ENCODE results near the gene C1orf35.
A peak's percentile ranks its signal among the peaks of the same experiment; 100 is the strongest.

The C1orf35 gene

DNA sequence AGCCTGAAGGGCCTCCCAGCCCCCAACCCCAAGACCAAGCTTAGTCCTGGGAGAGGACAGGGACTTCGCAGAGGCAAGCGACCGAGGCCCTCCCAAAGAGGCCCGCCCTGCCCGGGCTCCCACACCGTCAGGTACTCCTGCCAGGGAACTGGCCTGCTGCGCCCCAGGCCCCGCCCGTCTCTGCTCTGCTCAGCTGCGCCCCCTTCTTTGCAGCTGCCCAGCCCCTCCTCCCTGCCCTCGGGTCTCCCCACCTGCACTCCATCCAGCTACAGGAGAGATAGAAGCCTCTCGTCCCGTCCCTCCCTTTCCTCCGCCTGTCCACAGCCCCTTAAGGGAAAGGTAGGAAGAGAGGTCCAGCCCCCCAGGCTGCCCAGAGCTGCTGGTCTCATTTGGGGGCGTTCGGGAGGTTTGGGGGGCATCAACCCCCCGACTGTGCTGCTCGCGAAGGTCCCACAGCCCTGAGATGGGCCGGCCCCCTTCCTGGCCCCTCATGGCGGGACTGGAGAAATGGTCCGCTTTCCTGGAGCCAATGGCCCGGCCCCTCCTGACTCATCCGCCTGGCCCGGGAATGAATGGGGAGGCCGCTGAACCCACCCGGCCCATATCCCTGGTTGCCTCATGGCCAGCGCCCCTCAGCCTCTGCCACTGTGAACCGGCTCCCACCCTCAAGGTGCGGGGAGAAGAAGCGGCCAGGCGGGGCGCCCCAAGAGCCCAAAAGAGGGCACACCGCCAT is 42.5 kb downstream of the C1orf35 start:
- TF ChIP-seq CSDC2 (CRISPR knock-in tag; IDR thresholded peaks at IDR 0.05) (no peak), GLIS3 (CRISPR knock-in tag; IDR thresholded peaks at IDR 0.05) (no peak), TCF4 (CRISPR knock-in tag; IDR thresholded peaks at IDR 0.05; ENCODE audit: borderline replicate concordance) (no peak), ZFP30 (CRISPR knock-in tag; IDR thresholded peaks at IDR 0.05) (no peak), ZNF8 (CRISPR knock-in tag; IDR thresholded peaks at IDR 0.05) (no peak), SNAI2 (CRISPR knock-in tag; IDR thresholded peaks at IDR 0.05) (no peak), BACH2 (CRISPR knock-in tag; IDR thresholded peaks at IDR 0.05; ENCODE audit: borderline replicate concordance) (no peak), TOX (CRISPR knock-in tag; IDR thresholded peaks at IDR 0.05; ENCODE audit: borderline replicate concordance) (no peak), ISL1 (CRISPR knock-in tag; IDR thresholded peaks at IDR 0.05) (no peak), ARNTL (CRISPR knock-in tag; IDR thresholded peaks at IDR 0.05; ENCODE audit: borderline replicate concordance, low read depth) (no peak), ZFP3 (CRISPR knock-in tag; IDR thresholded peaks at IDR 0.05) (no peak), PPARA (CRISPR knock-in tag; IDR thresholded peaks at IDR 0.05; ENCODE audit: borderline replicate concordance) (no peak), OSR1 (CRISPR knock-in tag; IDR thresholded peaks at IDR 0.05) (no peak), RARB (CRISPR knock-in tag; IDR thresholded peaks at IDR 0.05) (no peak), CREB5 (CRISPR knock-in tag; IDR thresholded peaks at IDR 0.05; ENCODE audit: low read depth) (no peak)
- TF ChIP-seq, protein P1, sequence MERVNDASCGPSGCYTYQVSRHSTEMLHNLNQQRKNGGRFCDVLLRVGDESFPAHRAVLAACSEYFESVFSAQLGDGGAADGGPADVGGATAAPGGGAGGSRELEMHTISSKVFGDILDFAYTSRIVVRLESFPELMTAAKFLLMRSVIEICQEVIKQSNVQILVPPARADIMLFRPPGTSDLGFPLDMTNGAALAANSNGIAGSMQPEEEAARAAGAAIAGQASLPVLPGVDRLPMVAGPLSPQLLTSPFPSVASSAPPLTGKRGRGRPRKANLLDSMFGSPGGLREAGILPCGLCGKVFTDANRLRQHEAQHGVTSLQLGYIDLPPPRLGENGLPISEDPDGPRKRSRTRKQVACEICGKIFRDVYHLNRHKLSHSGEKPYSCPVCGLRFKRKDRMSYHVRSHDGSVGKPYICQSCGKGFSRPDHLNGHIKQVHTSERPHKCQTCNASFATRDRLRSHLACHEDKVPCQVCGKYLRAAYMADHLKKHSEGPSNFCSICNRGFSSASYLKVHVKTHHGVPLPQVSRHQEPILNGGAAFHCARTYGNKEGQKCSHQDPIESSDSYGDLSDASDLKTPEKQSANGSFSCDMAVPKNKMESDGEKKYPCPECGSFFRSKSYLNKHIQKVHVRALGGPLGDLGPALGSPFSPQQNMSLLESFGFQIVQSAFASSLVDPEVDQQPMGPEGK (CRISPR knock-in tag; IDR thresholded peaks at IDR 0.05; ENCODE audit: borderline replicate concordance) = no peak
- TF ChIP-seq, protein P2, sequence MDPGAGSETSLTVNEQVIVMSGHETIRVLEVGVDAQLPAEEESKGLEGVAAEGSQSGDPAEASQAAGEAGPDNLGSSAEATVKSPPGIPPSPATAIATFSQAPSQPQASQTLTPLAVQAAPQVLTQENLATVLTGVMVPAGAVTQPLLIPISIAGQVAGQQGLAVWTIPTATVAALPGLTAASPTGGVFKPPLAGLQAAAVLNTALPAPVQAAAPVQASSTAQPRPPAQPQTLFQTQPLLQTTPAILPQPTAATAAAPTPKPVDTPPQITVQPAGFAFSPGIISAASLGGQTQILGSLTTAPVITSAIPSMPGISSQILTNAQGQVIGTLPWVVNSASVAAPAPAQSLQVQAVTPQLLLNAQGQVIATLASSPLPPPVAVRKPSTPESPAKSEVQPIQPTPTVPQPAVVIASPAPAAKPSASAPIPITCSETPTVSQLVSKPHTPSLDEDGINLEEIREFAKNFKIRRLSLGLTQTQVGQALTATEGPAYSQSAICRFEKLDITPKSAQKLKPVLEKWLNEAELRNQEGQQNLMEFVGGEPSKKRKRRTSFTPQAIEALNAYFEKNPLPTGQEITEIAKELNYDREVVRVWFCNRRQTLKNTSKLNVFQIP (CRISPR knock-in tag; IDR thresholded peaks at IDR 0.05; ENCODE audit: borderline replicate concordance, low read depth) = no peak
- TF ChIP-seq, protein P3, sequence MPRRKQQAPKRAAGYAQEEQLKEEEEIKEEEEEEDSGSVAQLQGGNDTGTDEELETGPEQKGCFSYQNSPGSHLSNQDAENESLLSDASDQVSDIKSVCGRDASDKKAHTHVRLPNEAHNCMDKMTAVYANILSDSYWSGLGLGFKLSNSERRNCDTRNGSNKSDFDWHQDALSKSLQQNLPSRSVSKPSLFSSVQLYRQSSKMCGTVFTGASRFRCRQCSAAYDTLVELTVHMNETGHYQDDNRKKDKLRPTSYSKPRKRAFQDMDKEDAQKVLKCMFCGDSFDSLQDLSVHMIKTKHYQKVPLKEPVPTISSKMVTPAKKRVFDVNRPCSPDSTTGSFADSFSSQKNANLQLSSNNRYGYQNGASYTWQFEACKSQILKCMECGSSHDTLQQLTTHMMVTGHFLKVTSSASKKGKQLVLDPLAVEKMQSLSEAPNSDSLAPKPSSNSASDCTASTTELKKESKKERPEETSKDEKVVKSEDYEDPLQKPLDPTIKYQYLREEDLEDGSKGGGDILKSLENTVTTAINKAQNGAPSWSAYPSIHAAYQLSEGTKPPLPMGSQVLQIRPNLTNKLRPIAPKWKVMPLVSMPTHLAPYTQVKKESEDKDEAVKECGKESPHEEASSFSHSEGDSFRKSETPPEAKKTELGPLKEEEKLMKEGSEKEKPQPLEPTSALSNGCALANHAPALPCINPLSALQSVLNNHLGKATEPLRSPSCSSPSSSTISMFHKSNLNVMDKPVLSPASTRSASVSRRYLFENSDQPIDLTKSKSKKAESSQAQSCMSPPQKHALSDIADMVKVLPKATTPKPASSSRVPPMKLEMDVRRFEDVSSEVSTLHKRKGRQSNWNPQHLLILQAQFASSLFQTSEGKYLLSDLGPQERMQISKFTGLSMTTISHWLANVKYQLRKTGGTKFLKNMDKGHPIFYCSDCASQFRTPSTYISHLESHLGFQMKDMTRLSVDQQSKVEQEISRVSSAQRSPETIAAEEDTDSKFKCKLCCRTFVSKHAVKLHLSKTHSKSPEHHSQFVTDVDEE (CRISPR knock-in tag; IDR thresholded peaks at IDR 0.05) = no peak
- ATAC-seq = peak; percentile 22

DNA sequence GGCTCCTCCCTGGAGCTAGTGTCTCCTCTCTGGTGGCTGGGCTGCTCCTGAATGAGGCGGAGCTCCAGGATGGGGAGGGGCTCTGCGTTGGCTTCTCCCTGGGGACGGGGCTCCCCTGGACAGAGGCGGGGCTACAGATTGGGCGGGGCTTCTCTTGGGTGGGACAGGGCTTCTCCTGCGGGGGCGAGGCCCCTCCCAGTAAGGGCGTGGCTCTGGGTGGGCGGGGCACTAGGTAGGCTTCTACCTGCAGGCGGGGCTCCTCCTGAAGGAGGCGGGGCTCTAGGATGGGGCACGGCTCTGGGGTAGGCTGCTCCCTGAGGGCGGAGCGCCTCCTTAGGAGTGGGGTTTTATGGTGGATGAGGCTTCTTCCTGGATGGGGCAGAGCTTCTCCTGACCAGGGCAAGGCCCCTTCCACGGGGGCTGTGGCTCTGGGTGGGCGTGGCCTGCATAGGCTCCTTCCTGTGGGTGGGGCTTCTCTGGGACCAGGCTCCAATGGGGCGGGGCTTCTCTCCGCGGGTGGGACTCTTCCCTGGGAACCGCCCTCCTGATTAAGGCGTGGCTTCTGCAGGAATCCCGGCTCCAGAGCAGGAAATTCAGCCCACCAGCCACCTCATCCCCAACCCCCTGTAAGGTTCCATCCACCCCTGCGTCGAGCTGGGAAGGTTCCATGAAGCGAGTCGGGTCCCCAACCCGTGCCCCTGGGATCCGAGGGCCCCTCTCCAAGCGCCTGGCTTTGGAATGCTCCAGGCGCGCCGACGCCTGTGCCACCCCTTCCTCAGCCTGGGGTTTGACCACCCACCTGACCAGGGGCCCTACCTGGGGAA is 43.3 kb downstream of the C1orf35 start:
- ATAC-seq = peak; percentile 41
- TF ChIP-seq, protein P3 (CRISPR knock-in tag; IDR thresholded peaks at IDR 0.05) = no peak
- TF ChIP-seq GLIS3 (CRISPR knock-in tag; IDR thresholded peaks at IDR 0.05) (no peak), BACH2 (CRISPR knock-in tag; IDR thresholded peaks at IDR 0.05; ENCODE audit: borderline replicate concordance) (no peak), PPARA (CRISPR knock-in tag; IDR thresholded peaks at IDR 0.05; ENCODE audit: borderline replicate concordance) (no peak), ARNTL (CRISPR knock-in tag; IDR thresholded peaks at IDR 0.05; ENCODE audit: borderline replicate concordance, low read depth) (no peak), ZNF8 (CRISPR knock-in tag; IDR thresholded peaks at IDR 0.05) (no peak), ZNF70 (CRISPR knock-in tag; IDR thresholded peaks at IDR 0.05) (no peak), ESRRG (CRISPR knock-in tag; IDR thresholded peaks at IDR 0.05) (no peak), ZNF565 (CRISPR knock-in tag; conservative IDR thresholded peaks at IDR 0.05; ENCODE audit: low read depth) (no peak)
